ENCODE data around the gene SCPEP1. TPM values are rescaled to one million over a fixed set of nuclear protein-coding genes. Genes with fewer than 3 reads are reported as not detected.

The SCPEP1 gene
- total and polyA plus RNA-seq, 2 of the 13 experiments (the other 11 are each of a cell fraction or from before 2014, with no cell fraction given) = 24.3 to 27.3 TPM

DNA sequence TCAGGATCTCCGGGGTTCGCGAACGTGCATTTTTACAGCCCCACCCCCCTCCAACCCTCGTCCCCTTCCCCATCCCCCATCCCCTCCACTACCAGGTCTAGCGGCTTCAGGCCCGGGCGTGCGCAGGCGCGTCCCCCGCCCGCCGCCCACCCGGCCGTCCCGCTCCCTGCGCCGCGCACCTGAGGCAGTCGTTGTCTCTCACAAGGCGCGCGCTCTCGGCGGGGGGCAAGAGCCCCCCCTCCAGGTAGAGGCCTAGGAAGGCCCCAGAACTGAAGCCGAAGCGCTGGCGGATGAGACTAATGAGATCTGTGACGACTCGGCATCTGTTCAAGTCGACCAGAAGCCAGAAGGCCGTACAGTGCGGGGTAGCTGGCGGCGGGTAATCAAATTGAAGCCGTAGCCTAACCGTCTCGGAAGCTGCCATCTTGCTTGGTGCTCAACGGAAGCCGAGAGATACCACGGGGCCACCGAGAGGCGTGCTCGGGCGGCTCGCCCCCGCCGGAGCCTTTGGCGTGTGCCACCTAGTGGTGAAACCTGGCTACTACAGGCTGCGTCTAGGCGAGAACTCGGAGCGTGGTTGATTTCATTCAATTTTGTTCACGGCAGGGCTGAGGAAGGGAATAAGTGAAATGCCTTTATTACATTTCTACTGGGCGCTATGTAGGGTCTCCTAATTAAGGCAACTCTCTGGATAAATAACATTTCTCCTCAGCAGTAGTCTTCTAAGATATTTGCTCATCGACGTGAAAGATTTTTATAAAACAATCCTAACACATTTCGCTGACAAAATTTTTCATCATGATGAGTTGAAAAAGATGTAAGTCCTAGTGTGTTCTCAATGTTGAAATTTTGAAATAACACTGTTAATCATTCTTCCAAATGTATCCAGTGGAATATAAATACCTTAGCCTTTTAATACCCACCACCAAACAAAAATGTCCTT lies 17.1 kb upstream of the SCPEP1 start, which contains the start of gene COIL (continued):
- TF ChIP-seq, protein P1, sequence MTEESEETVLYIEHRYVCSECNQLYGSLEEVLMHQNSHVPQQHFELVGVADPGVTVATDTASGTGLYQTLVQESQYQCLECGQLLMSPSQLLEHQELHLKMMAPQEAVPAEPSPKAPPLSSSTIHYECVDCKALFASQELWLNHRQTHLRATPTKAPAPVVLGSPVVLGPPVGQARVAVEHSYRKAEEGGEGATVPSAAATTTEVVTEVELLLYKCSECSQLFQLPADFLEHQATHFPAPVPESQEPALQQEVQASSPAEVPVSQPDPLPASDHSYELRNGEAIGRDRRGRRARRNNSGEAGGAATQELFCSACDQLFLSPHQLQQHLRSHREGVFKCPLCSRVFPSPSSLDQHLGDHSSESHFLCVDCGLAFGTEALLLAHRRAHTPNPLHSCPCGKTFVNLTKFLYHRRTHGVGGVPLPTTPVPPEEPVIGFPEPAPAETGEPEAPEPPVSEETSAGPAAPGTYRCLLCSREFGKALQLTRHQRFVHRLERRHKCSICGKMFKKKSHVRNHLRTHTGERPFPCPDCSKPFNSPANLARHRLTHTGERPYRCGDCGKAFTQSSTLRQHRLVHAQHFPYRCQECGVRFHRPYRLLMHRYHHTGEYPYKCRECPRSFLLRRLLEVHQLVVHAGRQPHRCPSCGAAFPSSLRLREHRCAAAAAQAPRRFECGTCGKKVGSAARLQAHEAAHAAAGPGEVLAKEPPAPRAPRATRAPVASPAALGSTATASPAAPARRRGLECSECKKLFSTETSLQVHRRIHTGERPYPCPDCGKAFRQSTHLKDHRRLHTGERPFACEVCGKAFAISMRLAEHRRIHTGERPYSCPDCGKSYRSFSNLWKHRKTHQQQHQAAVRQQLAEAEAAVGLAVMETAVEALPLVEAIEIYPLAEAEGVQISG (CRISPR knock-in tag; IDR thresholded peaks at IDR 0.05) = peak; percentile 99
- peak; percentile 98 for TF ChIP-seq SMAD3 (CRISPR knock-in tag; IDR thresholded peaks at IDR 0.05)
- TF ChIP-seq ZNF607 (CRISPR knock-in tag; IDR thresholded peaks at IDR 0.05; ENCODE audit: borderline replicate concordance) = peak; percentile 94
- TF ChIP-seq, protein P2, sequence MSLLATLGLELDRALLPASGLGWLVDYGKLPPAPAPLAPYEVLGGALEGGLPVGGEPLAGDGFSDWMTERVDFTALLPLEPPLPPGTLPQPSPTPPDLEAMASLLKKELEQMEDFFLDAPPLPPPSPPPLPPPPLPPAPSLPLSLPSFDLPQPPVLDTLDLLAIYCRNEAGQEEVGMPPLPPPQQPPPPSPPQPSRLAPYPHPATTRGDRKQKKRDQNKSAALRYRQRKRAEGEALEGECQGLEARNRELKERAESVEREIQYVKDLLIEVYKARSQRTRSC (CRISPR knock-in tag; IDR thresholded peaks at IDR 0.05; ENCODE audit: low read depth) = no peak
- peak; percentile 39 for TF ChIP-seq ZNF879 (CRISPR knock-in tag; IDR thresholded peaks at IDR 0.05)
- TF ChIP-seq, protein P3, sequence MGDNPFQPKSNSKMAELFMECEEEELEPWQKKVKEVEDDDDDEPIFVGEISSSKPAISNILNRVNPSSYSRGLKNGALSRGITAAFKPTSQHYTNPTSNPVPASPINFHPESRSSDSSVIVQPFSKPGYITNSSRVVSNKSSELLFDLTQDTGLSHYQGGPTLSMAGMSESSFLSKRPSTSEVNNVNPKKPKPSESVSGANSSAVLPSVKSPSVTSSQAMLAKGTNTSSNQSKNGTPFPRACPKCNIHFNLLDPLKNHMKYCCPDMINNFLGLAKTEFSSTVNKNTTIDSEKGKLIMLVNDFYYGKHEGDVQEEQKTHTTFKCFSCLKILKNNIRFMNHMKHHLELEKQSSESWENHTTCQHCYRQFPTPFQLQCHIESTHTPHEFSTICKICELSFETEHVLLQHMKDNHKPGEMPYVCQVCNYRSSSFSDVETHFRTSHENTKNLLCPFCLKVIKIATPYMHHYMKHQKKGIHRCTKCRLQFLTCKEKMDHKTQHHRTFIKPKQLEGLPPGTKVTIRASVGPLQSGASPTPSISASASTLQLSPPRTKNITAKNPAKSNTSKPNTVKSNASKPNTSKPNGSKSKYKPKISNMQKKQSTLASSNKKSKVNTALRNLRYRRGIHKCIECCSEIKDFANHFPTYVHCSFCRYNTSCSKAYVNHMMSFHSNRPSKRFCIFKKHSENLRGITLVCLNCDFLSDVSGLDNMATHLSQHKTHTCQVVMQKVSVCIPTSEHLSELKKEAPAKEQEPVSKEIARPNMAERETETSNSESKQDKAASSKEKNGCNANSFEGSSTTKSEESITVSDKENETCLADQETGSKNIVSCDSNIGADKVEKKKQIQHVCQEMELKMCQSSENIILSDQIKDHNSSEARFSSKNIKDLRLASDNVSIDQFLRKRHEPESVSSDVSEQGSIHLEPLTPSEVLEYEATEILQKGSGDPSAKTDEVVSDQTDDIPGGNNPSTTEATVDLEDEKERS (CRISPR knock-in tag; IDR thresholded peaks at IDR 0.05) = no peak
- peak; percentile 73; the same call in 1 of the 2 replicates for TF ChIP-seq NFATC3 (CRISPR knock-in tag; IDR thresholded peaks at IDR 0.05)
- peak; percentile 98 for TF ChIP-seq POGZ (CRISPR knock-in tag; IDR thresholded peaks at IDR 0.05)
- TF ChIP-seq ZNF780A (CRISPR knock-in tag; IDR thresholded peaks at IDR 0.05) = peak; percentile 55; the same call in 1 of the 2 replicates
- TF ChIP-seq, protein P4, sequence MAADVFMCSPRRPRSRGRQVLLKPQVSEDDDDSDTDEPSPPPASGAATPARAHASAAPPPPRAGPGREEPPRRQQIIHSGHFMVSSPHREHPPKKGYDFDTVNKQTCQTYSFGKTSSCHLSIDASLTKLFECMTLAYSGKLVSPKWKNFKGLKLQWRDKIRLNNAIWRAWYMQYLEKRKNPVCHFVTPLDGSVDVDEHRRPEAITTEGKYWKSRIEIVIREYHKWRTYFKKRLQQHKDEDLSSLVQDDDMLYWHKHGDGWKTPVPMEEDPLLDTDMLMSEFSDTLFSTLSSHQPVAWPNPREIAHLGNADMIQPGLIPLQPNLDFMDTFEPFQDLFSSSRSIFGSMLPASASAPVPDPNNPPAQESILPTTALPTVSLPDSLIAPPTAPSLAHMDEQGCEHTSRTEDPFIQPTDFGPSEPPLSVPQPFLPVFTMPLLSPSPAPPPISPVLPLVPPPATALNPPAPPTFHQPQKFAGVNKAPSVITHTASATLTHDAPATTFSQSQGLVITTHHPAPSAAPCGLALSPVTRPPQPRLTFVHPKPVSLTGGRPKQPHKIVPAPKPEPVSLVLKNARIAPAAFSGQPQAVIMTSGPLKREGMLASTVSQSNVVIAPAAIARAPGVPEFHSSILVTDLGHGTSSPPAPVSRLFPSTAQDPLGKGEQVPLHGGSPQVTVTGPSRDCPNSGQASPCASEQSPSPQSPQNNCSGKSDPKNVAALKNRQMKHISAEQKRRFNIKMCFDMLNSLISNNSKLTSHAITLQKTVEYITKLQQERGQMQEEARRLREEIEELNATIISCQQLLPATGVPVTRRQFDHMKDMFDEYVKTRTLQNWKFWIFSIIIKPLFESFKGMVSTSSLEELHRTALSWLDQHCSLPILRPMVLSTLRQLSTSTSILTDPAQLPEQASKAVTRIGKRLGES (CRISPR knock-in tag; IDR thresholded peaks at IDR 0.05; ENCODE audit: borderline replicate concordance) = no peak
- TF ChIP-seq ZNF775 (CRISPR knock-in tag; IDR thresholded peaks at IDR 0.05; ENCODE audit: borderline replicate concordance) = no peak
- TF ChIP-seq ZNF251 (CRISPR knock-in tag; IDR thresholded peaks at IDR 0.05) = no peak
- TF ChIP-seq RBM39 (IDR thresholded peaks at IDR 0.05; ENCODE audit: low read depth, low read length, poor library complexity, severe bottlenecking) = peak; percentile 70
- peak; percentile 94 for TF ChIP-seq ZNF605 (CRISPR knock-in tag; IDR thresholded peaks at IDR 0.05)
- TF ChIP-seq BRCA1 (CRISPR knock-in tag; IDR thresholded peaks at IDR 0.05) = peak; percentile 88; the same call in 1 of the 2 replicates
- peak; percentile 66; the same call in 1 of the 2 replicates for TF ChIP-seq MEIS2 (CRISPR knock-in tag; IDR thresholded peaks at IDR 0.05)
- no peak for TF ChIP-seq ZNF589 (CRISPR knock-in tag; conservative IDR thresholded peaks at IDR 0.05)
